ENCODE data around the gene TRMU. TPM values are rescaled to one million over a fixed set of nuclear protein-coding genes. Genes with fewer than 3 reads are reported as not detected.

The TRMU gene
- total RNA-seq, 1 experiment from 2014 or later = 46.6 TPM

- POLR2A ChIA-PET = interaction anchor here (1.3 kb wide), 1 partner anchor 14 kb away, joined by 8 read pairs; no protein-coding TSS in a partner anchor
- CTCF ChIA-PET = interaction anchor here (0.8 to 1.9 kb wide), 2 partner anchors 150 to 192 kb away, joined by 3 to 6 read pairs; no protein-coding TSS in a partner anchor
- BruUV-seq (replicated peaks) = no TSS peak
- no peak overlapping the region for H3K4me3 Mint-ChIP-seq (ENCODE audit: unreplicated experiment)
- H3K27me3 Mint-ChIP-seq (ENCODE audit: insufficient read depth, unreplicated experiment) = no peaks in the 10 kb centered on the region
- no peak overlapping the region for H3K27ac Mint-ChIP-seq (ENCODE audit: low read depth, unreplicated experiment)
- peaks cover 10% of the 10 kb centered on the region for H3K4me1 Mint-ChIP-seq (ENCODE audit: insufficient read depth, unreplicated experiment)
- TF ChIP-seq, protein P1, sequence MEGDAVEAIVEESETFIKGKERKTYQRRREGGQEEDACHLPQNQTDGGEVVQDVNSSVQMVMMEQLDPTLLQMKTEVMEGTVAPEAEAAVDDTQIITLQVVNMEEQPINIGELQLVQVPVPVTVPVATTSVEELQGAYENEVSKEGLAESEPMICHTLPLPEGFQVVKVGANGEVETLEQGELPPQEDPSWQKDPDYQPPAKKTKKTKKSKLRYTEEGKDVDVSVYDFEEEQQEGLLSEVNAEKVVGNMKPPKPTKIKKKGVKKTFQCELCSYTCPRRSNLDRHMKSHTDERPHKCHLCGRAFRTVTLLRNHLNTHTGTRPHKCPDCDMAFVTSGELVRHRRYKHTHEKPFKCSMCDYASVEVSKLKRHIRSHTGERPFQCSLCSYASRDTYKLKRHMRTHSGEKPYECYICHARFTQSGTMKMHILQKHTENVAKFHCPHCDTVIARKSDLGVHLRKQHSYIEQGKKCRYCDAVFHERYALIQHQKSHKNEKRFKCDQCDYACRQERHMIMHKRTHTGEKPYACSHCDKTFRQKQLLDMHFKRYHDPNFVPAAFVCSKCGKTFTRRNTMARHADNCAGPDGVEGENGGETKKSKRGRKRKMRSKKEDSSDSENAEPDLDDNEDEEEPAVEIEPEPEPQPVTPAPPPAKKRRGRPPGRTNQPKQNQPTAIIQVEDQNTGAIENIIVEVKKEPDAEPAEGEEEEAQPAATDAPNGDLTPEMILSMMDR (IDR thresholded peaks at IDR 0.05; ENCODE audit: unreplicated experiment) = no peak
- H3K36me3 Mint-ChIP-seq (ENCODE audit: insufficient read depth, unreplicated experiment) = peaks cover 80% of the 10 kb centered on the region
- intact Hi-C loops (cut with micrococcal nuclease) = no loop called here
- no peak for DNase-seq (ENCODE audit: unreplicated experiment)
- H3K9me3 Mint-ChIP-seq (ENCODE audit: unreplicated experiment) = no peaks in the 10 kb centered on the region
These were observed 14.6 kb downstream of the TRMU start for GRCh38 chr22:46350121-46350520.

DNA sequence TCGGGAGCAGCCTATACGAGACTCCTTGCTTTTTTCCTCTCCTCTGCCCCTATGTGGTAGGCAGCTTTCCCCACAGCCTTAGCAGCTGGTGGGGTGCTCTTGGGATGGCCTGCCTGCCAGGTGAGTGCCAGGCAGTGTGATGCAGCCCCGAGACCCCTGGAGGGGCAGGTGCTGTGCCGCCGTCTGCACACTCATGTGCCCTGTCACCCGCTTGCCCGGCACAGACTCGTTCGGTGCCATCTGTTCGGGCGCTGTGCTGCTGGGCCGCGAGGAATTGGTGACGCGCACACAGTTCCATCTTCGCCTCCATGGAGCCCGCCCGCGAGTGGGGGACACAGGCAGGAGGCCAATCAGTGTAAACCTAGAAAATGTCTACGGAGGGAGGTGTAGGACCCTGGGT lies 15.1 kb downstream of the TRMU start:
- TF ChIP-seq, protein P1 (IDR thresholded peaks at IDR 0.05; ENCODE audit: unreplicated experiment) = no peak
- H3K4me1 Mint-ChIP-seq (ENCODE audit: insufficient read depth, unreplicated experiment) = peaks cover 15% of the 10 kb centered on the region
- intact Hi-C loops (cut with micrococcal nuclease) = no loop called here
- H3K36me3 Mint-ChIP-seq (ENCODE audit: insufficient read depth, unreplicated experiment) = peaks cover 79% of the 10 kb centered on the region
- no peak overlapping the region for H3K4me3 Mint-ChIP-seq (ENCODE audit: unreplicated experiment)
- no peak for DNase-seq (ENCODE audit: unreplicated experiment)
- H3K27me3 Mint-ChIP-seq (ENCODE audit: insufficient read depth, unreplicated experiment) = no peaks in the 10 kb centered on the region
- ChIA-PET CTCF (interaction anchor here (1.9 kb wide), 1 partner anchor 191 kb away, joined by 6 read pairs; no protein-coding TSS in a partner anchor), POLR2A (interaction anchor here (1.3 kb wide), 1 partner anchor 14 kb away, joined by 8 read pairs; no protein-coding TSS in a partner anchor)
- H3K9me3 Mint-ChIP-seq (ENCODE audit: unreplicated experiment) = no peaks in the 10 kb centered on the region
- no TSS peak for BruUV-seq (replicated peaks)
- H3K27ac Mint-ChIP-seq (ENCODE audit: low read depth, unreplicated experiment) = no peak overlapping the region

DNA sequence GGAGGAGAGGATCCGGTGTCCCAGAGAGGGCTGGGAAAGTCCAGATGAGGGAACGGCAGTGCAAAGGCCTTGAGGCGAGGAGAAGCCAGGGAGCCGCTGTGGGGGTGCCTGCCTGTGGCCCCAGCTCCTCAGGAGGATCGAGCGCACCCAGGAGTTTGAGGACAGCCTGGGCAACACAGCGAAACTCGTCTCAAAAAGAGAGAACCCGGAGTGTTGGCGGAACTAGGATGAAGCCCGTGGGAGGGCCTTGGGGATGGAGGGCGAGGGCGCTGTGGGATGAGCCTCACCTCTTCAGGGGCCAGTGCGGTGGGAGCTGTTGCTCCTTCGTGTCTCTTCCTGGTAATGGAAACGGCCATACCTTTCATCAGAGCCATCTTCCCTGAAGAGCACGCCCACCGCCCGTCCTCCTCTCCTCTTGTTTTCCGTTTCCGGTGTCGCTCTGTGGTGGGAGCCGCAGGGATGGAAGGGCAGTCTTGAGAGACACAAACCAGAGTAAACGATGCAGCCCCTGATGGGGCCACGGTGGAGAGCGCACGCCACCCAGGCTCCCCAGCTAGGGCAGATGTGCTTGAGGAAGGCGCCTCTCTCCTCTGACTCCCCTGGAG lies 15.7 kb downstream of the TRMU start:
- Mint-ChIP-seq H3K27me3 (ENCODE audit: insufficient read depth, unreplicated experiment) (no peaks in the 10 kb centered on the region), H3K4me3 (ENCODE audit: unreplicated experiment) (no peak overlapping the region), H3K27ac (ENCODE audit: low read depth, unreplicated experiment) (no peak overlapping the region), H3K36me3 (ENCODE audit: insufficient read depth, unreplicated experiment) (peaks cover 73% of the 10 kb centered on the region), H3K9me3 (ENCODE audit: unreplicated experiment) (no peaks in the 10 kb centered on the region), H3K4me1 (ENCODE audit: insufficient read depth, unreplicated experiment) (peaks cover 16% of the 10 kb centered on the region)
- BruUV-seq (replicated peaks) = no TSS peak
- ChIA-PET CTCF (interaction anchor here (0.5 kb wide), 1 partner anchor 278 kb away, joined by 3 read pairs; no protein-coding TSS in a partner anchor), POLR2A (interaction anchor here (0.6 kb wide), 1 partner anchor 18 kb away, joined by 3 read pairs; no protein-coding TSS in a partner anchor)
- TF ChIP-seq, protein P1 (IDR thresholded peaks at IDR 0.05; ENCODE audit: unreplicated experiment) = no peak
- no peak for DNase-seq (ENCODE audit: unreplicated experiment)
- intact Hi-C loops (cut with micrococcal nuclease) = no loop called here

GRCh38 chr22:46351767-46352166 lies 16.3 kb downstream of the TRMU start:
- TF ChIP-seq, protein P1 (IDR thresholded peaks at IDR 0.05; ENCODE audit: unreplicated experiment) = no peak
- peaks cover 16% of the 10 kb centered on the region for H3K4me1 Mint-ChIP-seq (ENCODE audit: insufficient read depth, unreplicated experiment)
- H3K27me3 Mint-ChIP-seq (ENCODE audit: insufficient read depth, unreplicated experiment) = no peaks in the 10 kb centered on the region
- no peak for DNase-seq (ENCODE audit: unreplicated experiment)
- BruUV-seq (replicated peaks) = no TSS peak
- ChIA-PET CTCF (interaction anchor here (0.5 to 0.8 kb wide), 2 partner anchors 190 to 279 kb away, joined by 3 to 6 read pairs; no protein-coding TSS in a partner anchor), POLR2A (interaction anchor here (0.6 to 1.8 kb wide), 2 partner anchors 15 to 17 kb away, joined by 3 to 7 read pairs; no protein-coding TSS in a partner anchor)
- H3K36me3 Mint-ChIP-seq (ENCODE audit: insufficient read depth, unreplicated experiment) = peaks cover 68% of the 10 kb centered on the region
- no peaks in the 10 kb centered on the region for H3K9me3 Mint-ChIP-seq (ENCODE audit: unreplicated experiment)
- intact Hi-C loops (cut with micrococcal nuclease) = no loop called here
- no peak overlapping the region for H3K27ac Mint-ChIP-seq (ENCODE audit: low read depth, unreplicated experiment)
- no peak overlapping the region for H3K4me3 Mint-ChIP-seq (ENCODE audit: unreplicated experiment)
